Stimulated activated CD4-positive, alpha-beta T cell treated with anti-CD3 and anti-CD28 coated beads, Interleukin-2, amount 100 ng/mL, for 24 hours (primary cell): ENCODE measurements around the gene PLCL2.
"Not testable (repeated sequence)": the region's sequence is repeated elsewhere in the genome, so short reads cannot be mapped to it uniquely, and the experiment has no call there.

Experiments used
- DNase-seq, 2 donors: peaks; one replicate each; pipeline ENCODE4 v3.0.0-alpha.2; 2020

Gene PLCL2

GRCh38 chr3:16918683-16919025 is 33.9 kb downstream of the PLCL2 start:
- DNase-seq = no peak

GRCh38 chr3:16923112-16923511 is 38.4 kb downstream of the PLCL2 start:
- no peak for DNase-seq

GRCh38 chr3:16927485-16927884 is 42.7 kb downstream of the PLCL2 start:
- DNase-seq = no peak

GRCh38 chr3:16928386-16929132 is 43.8 kb downstream of the PLCL2 start:
- no peak for DNase-seq

- DNase-seq = no peak
Measured at GRCh38 chr3:16929311-16929710, 44.6 kb downstream of the PLCL2 start.

GRCh38 chr3:16932877-16933276 is 48.1 kb downstream of the PLCL2 start:
- no peak for DNase-seq

- DNase-seq = no peak
Measured at GRCh38 chr3:16935781-16936180, 51.0 kb downstream of the PLCL2 start.

- DNase-seq = no peak
Measured at GRCh38 chr3:16936233-16936632, 51.5 kb downstream of the PLCL2 start.

GRCh38 chr3:16936676-16937230 is 52.0 kb downstream of the PLCL2 start:
- DNase-seq = no peak

- DNase-seq = no peak
Measured at GRCh38 chr3:16937326-16937845, 52.6 kb downstream of the PLCL2 start.

- DNase-seq = no peak
Measured at GRCh38 chr3:16940769-16941700, 56.3 kb downstream of the PLCL2 start.

- DNase-seq = no peak
Measured at GRCh38 chr3:16942955-16943354, 58.2 kb downstream of the PLCL2 start.

GRCh38 chr3:16943857-16944256 is 59.1 kb downstream of the PLCL2 start:
- no peak for DNase-seq

GRCh38 chr3:16944356-16944755 is 59.6 kb downstream of the PLCL2 start:
- no peak for DNase-seq

- DNase-seq = no peak
Measured at GRCh38 chr3:16945330-16945729, 60.6 kb downstream of the PLCL2 start.

GRCh38 chr3:16950282-16950681 is 65.5 kb downstream of the PLCL2 start:
- DNase-seq = no peak

GRCh38 chr3:16950845-16951244 is 66.1 kb downstream of the PLCL2 start:
- DNase-seq = no peak

GRCh38 chr3:16957852-16958251 is 73.1 kb downstream of the PLCL2 start:
- not testable (repeated sequence) for DNase-seq

- DNase-seq = no peak
Measured at GRCh38 chr3:16960125-16960524, 75.4 kb downstream of the PLCL2 start.

GRCh38 chr3:16961621-16962205 is 77.0 kb downstream of the PLCL2 start:
- no peak for DNase-seq

- no peak for DNase-seq
Measured at GRCh38 chr3:16975083-16975482, 90.3 kb downstream of the PLCL2 start.

GRCh38 chr3:16978234-16978920 is 93.6 kb downstream of the PLCL2 start:
- no peak for DNase-seq

- no peak for DNase-seq
Measured at GRCh38 chr3:16978921-16979271, 94.1 kb downstream of the PLCL2 start.
